ENCODE measurements around the gene NFIA. TPM values are rescaled to one million over a fixed set of nuclear protein-coding genes. Genes with fewer than 3 reads are reported as not detected.

The NFIA gene
- total and polyA plus RNA-seq, 9 of the 15 experiments (the other 6 are each of a cell fraction or from before 2014, with no cell fraction given): 5.3 to 24.9 (median 9.8) TPM

DNA sequence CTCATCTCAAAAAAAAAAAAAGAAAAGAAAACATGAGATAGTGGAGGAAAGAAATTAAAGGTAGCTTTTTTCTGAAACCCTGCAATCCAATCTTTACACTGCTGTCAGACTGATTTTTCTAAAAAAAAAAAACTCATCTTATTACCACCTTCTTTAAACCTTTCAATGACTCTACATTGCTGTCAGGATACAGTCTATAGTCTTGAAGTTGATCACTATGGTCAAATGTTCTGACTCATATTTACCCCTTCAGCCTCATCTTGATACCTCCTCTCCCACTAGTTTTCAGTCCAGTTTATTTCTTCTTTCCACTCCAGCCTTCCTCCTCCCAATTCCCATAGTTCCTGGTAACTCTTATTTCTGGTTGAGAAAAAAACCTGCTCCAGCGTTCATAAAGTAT lies 17.7 kb upstream of the NFIA start:
- ATAC-seq (no peak), DNase-seq (ENCODE audit: extremely low read depth in 1 of 4, low spot score in 3 of 4) (no peak), FAIRE-seq (no peak)
- in situ Hi-C loops (cut with MboI): no loop called here
- BruUV-seq (replicated peaks): no TSS peak
- POLR2A ChIA-PET: interaction anchor here (1.4 kb wide), 1 partner anchor 12 kb away, joined by 3 read pairs; no protein-coding TSS in a partner anchor
- Histone ChIP-seq H2AFZ (ENCODE audit: low read depth, low read length) (peak overlapping the region; percentile 29), H3K27ac (ENCODE audit: extremely low read depth, low read depth, low read length) (no peak overlapping the region), H3K4me1 (replicated peaks in 1 of 2; ENCODE audit: control insufficient read depth in 2 of 2, insufficient read depth in 2 of 2, low read length in 2 of 2) (peaks cover 4 to 7% of the 10 kb centered on the region in 2 experiments; a peak in 4 of 5 replicates), H3K9me1 (ENCODE audit: control insufficient read depth, insufficient read depth, low read length) (no peaks in the 10 kb centered on the region), H3K36me3 (ENCODE audit: control insufficient read depth, insufficient read depth, low read length) (no peaks in the 10 kb centered on the region), H4K20me1 (replicated peaks; ENCODE audit: control insufficient read depth, insufficient read depth, low read length) (no peaks in the 10 kb centered on the region), H3K9me3 (replicated peaks; ENCODE audit: control insufficient read depth, insufficient read depth, low read depth, low read length) (no peaks in the 10 kb centered on the region), H3K9ac (ENCODE audit: insufficient read depth in 1 of 2, low read depth in 2 of 2, low read length in 2 of 2) (no peak overlapping the region), H3K79me2 (ENCODE audit: control insufficient read depth, insufficient read depth, low read length) (no peaks in the 10 kb centered on the region), H3K4me3 (no peak overlapping the region), H3K27me3 (ENCODE audit: control insufficient read depth in 2 of 2, insufficient read depth in 2 of 2, low read length in 2 of 2) (no peaks in the 10 kb centered on the region), H3K4me2 (ENCODE audit: insufficient read depth, low read length) (no peak overlapping the region)
- CTCF ChIA-PET (ENCODE audit: low intra/inter-chr PET ratio): no interaction called here
- intact Hi-C loops (cut with micrococcal nuclease): no loop called here
- TF ChIP-seq FOSL1 (tag; conservative IDR thresholded peaks at IDR 0.05) (0 out of 2 replicates have a peak, but pooled peaks have one; percentile 25), FOXA3 (CRISPR knock-in tag; conservative IDR thresholded peaks at IDR 0.05 in 1 of 2, IDR thresholded peaks at IDR 0.05 in 1 of 2) (no peak)
- 22% methylated on average over 1 of the region's 1 CpG for WGBS (ENCODE audit: insufficient coverage, low coverage, missing lambda C conversion rate)

DNA sequence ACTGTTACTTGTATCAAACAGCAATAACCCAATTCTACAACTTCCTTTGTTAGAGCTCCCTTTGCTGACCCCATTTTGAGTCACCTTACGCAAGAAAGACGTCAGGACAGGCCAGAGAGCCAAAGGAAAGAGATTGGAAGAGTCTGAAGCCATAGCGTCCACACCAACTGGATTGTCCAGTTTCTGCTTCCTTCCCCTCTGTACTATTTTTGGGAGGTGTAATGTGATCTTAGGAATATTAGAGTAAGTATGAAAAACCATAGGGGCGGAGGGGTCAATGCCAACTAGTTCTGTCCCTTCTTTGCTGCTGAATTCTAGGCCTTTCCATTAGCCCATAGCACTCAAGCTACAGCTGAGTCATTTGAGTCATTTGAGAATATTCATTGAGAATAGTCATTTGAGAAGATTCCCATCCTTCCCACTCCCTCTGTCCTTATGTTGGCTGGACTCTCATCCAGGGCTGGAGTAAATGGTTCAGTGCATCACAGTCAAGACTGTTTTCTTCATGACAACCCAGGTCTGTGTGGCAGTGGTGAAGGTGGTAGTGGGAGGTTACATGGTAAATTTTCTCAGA lies 14.8 kb upstream of the NFIA start:
- H3K9ac ChIP-seq (ENCODE audit: insufficient read depth in 1 of 2, low read depth in 2 of 2, low read length in 2 of 2): no peak overlapping the region
- ATAC-seq (peak; percentile 11; the same call in 2 of the 3 replicates), FAIRE-seq (no peak), DNase-seq (ENCODE audit: extremely low read depth in 1 of 4, low spot score in 3 of 4) (no peak)
- no peaks in the 10 kb centered on the region for H3K36me3 ChIP-seq (ENCODE audit: control insufficient read depth, insufficient read depth, low read length)
- in situ Hi-C loops (cut with MboI): no loop called here
- no TSS peak for BruUV-seq (replicated peaks)
- CTCF ChIA-PET (ENCODE audit: low intra/inter-chr PET ratio): no interaction called here
- peak overlapping the region; percentile 91 for H2AFZ ChIP-seq (ENCODE audit: low read depth, low read length)
- H4K20me1 ChIP-seq (replicated peaks; ENCODE audit: control insufficient read depth, insufficient read depth, low read length): no peaks in the 10 kb centered on the region
- no peaks in the 10 kb centered on the region for H3K79me2 ChIP-seq (ENCODE audit: control insufficient read depth, insufficient read depth, low read length)
- no peaks in the 10 kb centered on the region for H3K9me3 ChIP-seq (replicated peaks; ENCODE audit: control insufficient read depth, insufficient read depth, low read depth, low read length)
- peaks cover 4 to 17% of the 10 kb centered on the region in 2 experiments; a peak in 4 of 5 replicates for H3K4me1 ChIP-seq (replicated peaks in 1 of 2; ENCODE audit: control insufficient read depth in 2 of 2, insufficient read depth in 2 of 2, low read length in 2 of 2)
- no peaks in the 10 kb centered on the region for H3K9me1 ChIP-seq (ENCODE audit: control insufficient read depth, insufficient read depth, low read length)
- TF ChIP-seq CEBPB (tag; IDR thresholded peaks at IDR 0.05) (peak; percentile 59), TEAD4 (IDR thresholded peaks at IDR 0.05; ENCODE audit: low read length) (no peak), TEAD4 (CRISPR knock-in tag; IDR thresholded peaks at IDR 0.05; ENCODE audit: borderline replicate concordance) (no peak), MYBL2 (IDR thresholded peaks at IDR 0.05; ENCODE audit: low read depth) (no peak), MYBL2 (CRISPR knock-in tag; IDR thresholded peaks at IDR 0.05; ENCODE audit: borderline replicate concordance) (no peak), ZNF24 (IDR thresholded peaks at IDR 0.05) (no peak), NFE2 (IDR thresholded peaks at IDR 0.05; ENCODE audit: low read depth) (peak; percentile 30; the same call in 1 of the 2 replicates), ILF3 (IDR thresholded peaks at IDR 0.05; ENCODE audit: borderline replicate concordance) (no peak), DNMT1 (IDR thresholded peaks at IDR 0.05) (no peak), ZNF134 (CRISPR knock-in tag; conservative IDR thresholded peaks at IDR 0.05) (no peak), NR3C1 (CRISPR knock-in tag; IDR thresholded peaks at IDR 0.05) (no peak), CEBPG (CRISPR knock-in tag; IDR thresholded peaks at IDR 0.05) (peak; percentile 42; the same call in 1 of the 2 replicates), CEBPG (tag; conservative IDR thresholded peaks at IDR 0.05 in 1 of 2, IDR thresholded peaks at IDR 0.05 in 1 of 2) (no peak; a peak in 1 of 4 replicates)
- TF ChIP-seq, protein P1, sequence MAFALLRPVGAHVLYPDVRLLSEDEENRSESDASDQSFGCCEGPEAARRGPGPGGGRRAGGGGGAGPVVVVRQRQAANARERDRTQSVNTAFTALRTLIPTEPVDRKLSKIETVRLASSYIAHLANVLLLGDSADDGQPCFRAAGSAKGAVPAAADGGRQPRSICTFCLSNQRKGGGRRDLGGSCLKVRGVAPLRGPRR (CRISPR knock-in tag; IDR thresholded peaks at IDR 0.05): no peak
- no peak overlapping the region for H3K4me3 ChIP-seq
- POLR2A ChIA-PET: interaction anchor here (0.6 to 2.2 kb wide), 4 partner anchors 10 to 109 kb away, joined by 3 to 9 read pairs (median 4); no protein-coding TSS in a partner anchor
- intact Hi-C loops (cut with micrococcal nuclease): no loop called here
- 75% methylated on average over 4 of the region's 4 CpGs for WGBS (ENCODE audit: insufficient coverage, low coverage, missing lambda C conversion rate)
- no peak overlapping the region; the same call in 1 of the 2 replicates for H3K4me2 ChIP-seq (ENCODE audit: insufficient read depth, low read length)
- H3K27me3 ChIP-seq (ENCODE audit: control insufficient read depth in 2 of 2, insufficient read depth in 2 of 2, low read length in 2 of 2): no peaks in the 10 kb centered on the region
- H3K27ac ChIP-seq (ENCODE audit: extremely low read depth, low read depth, low read length): peak overlapping the region; percentile 54; the same call in 1 of the 3 replicates
